ENCODE measurements around the gene PRKAA1.

DNA sequence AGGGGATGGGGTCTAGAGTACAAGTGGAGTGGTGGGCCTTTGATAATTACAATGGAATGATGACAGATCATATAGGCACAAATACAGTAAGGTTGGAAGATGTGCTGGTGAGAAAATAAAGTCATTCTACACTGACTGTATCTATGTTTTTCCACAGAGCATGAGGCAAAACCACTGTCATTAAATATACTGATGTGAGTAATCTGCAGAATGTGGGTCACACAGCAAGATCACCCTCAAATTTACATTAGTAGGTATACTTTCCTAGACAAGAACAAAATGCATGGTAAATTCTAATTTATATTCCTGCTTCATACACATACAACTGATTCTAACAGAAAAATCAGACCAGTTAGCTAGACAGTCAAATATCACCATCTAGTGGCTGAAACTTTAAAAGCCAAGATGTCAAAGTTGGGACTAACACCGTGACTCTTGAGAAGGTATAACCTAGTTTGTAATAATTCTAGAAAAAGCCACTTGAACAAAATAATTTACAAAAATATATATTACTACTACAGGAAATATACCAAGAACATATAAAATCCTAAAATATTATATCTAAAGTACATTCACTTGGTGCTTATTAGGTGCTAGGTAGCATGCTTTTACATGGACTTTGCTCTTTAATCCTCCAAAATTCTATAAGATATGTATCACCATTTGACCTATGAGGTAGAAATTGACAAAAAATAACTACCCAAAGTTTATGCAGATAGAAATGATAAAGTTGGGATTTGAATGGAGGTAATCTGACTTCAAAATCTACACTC is 61.9 kb downstream of the PRKAA1 start:
- no peak for TF ChIP-seq EZH2 (IDR thresholded peaks at IDR 0.05)
- no peak for TF ChIP-seq POLR2AphosphoS5 (IDR thresholded peaks at IDR 0.05; ENCODE audit: borderline replicate concordance, low read depth, low read length)
- no peak for TF ChIP-seq FOXP2 (optimal IDR thresholded peaks at IDR 0.05; ENCODE audit: control extremely low read depth, extremely low read length, insufficient read depth)
